NCI-H2227 (cell line): ENCODE data around the gene CCDC27.

Experiments used
- DNase-seq: peaks from one replicate; lab custom pipeline; 2025; ENCODE audit not compliant: unreplicated experiment; lab: John Stamatoyannopoulos, UW

CCDC27 gene

GRCh38 chr1:3774276-3774945 lies 22.2 kb downstream of the CCDC27 start:
- DNase-seq: no peak

- peak; percentile 45 for DNase-seq
These were observed 22.8 kb downstream of the CCDC27 start for GRCh38 chr1:3774946-3775489.

GRCh38 chr1:3775490-3776230 lies 23.4 kb downstream of the CCDC27 start:
- DNase-seq: peak; percentile 63

- no peak for DNase-seq
These were observed 24.1 kb downstream of the CCDC27 start for GRCh38 chr1:3776231-3776961.

GRCh38 chr1:3777078-3777547 lies 24.9 kb downstream of the CCDC27 start:
- DNase-seq: no peak

- no peak for DNase-seq
These were observed 25.7 kb downstream of the CCDC27 start for GRCh38 chr1:3777647-3778589.

GRCh38 chr1:3778590-3779264 lies 26.5 kb downstream of the CCDC27 start:
- no peak for DNase-seq

- no peak for DNase-seq
These were observed 27.1 kb downstream of the CCDC27 start for GRCh38 chr1:3779265-3779911.

GRCh38 chr1:3779912-3780416 lies 27.7 kb downstream of the CCDC27 start:
- no peak for DNase-seq

GRCh38 chr1:3780901-3781300 lies 28.7 kb downstream of the CCDC27 start:
- no peak for DNase-seq

- no peak for DNase-seq
These were observed 31.6 kb downstream of the CCDC27 start for GRCh38 chr1:3783651-3784474.

GRCh38 chr1:3785045-3785444 lies 32.8 kb downstream of the CCDC27 start:
- no peak for DNase-seq

- no peak for DNase-seq
These were observed 33.4 kb downstream of the CCDC27 start for GRCh38 chr1:3785456-3786157.

GRCh38 chr1:3786468-3787348 lies 34.5 kb downstream of the CCDC27 start:
- DNase-seq: no peak

- no peak for DNase-seq
These were observed 35.1 kb downstream of the CCDC27 start for GRCh38 chr1:3787349-3787715.

GRCh38 chr1:3787745-3788605 lies 35.7 kb downstream of the CCDC27 start:
- DNase-seq: no peak
